Epithelial cell of proximal tubule (primary cell): ENCODE data around the gene CCSER1. TPM values are rescaled to one million over a fixed set of nuclear protein-coding genes. Genes with fewer than 3 reads are reported as not detected.

Source experiments
- DNase-seq: peaks from one replicate; pipeline ENCODE4 v3.0.0-alpha.2; 2011; ENCODE audit warnings: low read depth
- H3K4me3 ChIP-seq: 2 replicates; pipeline ENCODE4 v1.5.1; 2011; ENCODE audit warnings: low read depth, mild to moderate bottlenecking, low read length
- total RNA-seq: library from RNA; depleted of rRNA; stranded (reverse); fragments of >200 nt; gene quantifications from 2 replicates; pipeline ENCODE4 v1.2.3, GENCODE V29; 2015
- TF ChIP-seq, protein P1 (sequence below): conservative IDR thresholded peaks from 2 replicates; pipeline ENCODE4 v1.5.1; 2012; ENCODE audit warnings: low read depth, mild to moderate bottlenecking, low read length

The CCSER1 gene
- total RNA-seq, 1 donor from 2014 or later = not detected

DNA sequence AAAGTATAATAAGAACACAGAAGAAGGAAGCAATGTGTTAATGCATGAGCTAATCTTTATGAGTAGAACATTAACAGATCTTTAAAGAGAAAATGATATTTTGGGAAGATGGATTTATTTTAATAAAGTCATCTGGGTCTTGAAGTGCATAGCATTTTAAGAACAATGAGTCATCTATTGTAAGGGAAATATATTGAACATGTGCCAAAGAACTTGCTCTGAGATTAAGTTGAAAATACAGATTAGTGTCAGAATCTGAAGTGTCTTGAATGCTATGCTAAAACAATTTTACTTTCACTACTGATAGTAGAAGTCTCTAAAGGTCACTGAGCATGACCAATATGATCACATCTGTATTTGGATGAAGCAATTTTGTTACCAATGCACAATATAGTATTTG, 1399.9 kb downstream of the CCSER1 start:
- no peak for DNase-seq
- TF ChIP-seq, protein P1, sequence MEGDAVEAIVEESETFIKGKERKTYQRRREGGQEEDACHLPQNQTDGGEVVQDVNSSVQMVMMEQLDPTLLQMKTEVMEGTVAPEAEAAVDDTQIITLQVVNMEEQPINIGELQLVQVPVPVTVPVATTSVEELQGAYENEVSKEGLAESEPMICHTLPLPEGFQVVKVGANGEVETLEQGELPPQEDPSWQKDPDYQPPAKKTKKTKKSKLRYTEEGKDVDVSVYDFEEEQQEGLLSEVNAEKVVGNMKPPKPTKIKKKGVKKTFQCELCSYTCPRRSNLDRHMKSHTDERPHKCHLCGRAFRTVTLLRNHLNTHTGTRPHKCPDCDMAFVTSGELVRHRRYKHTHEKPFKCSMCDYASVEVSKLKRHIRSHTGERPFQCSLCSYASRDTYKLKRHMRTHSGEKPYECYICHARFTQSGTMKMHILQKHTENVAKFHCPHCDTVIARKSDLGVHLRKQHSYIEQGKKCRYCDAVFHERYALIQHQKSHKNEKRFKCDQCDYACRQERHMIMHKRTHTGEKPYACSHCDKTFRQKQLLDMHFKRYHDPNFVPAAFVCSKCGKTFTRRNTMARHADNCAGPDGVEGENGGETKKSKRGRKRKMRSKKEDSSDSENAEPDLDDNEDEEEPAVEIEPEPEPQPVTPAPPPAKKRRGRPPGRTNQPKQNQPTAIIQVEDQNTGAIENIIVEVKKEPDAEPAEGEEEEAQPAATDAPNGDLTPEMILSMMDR = no peak
- no peak overlapping the region for H3K4me3 ChIP-seq

DNA sequence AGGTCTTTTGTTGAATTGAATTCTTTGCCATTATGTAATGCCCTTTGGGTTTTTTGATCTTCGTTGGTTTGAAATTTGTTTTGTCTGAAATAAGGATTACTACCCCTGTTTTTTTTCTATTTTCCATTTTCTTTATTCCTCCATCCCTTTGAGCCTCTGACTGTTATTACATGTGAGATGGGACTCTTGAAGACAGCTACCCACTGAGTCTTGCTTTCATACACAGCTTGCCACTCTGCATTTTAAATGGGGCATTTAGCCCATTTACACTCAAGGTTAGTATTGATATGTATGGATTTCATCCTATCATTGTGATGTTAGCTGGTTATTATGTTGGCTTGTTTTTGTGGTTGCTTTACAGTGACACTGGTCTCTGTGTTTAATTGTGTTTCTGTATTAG, 1440.4 kb downstream of the CCSER1 start:
- DNase-seq = no peak
- no peak overlapping the region for H3K4me3 ChIP-seq
- TF ChIP-seq, protein P1 = no peak

DNA sequence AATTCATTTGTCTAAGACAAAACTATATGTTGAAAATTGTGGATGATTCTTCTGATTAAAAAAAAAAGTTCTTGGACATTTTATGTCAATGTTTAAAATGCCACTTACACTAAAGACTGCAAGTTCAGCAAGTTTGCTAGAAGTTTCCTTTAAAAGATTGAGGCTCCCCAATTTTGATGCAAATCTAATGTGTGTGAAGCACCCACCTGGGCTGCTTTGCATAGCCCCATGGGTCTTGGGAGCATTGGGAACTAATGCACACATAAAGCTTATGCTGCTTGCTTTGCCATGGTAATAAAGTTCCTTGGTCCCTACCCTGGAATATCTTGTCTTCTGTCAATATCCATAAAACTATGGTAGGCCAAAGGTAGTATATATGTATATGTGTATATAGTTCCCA, 1450.7 kb downstream of the CCSER1 start:
- TF ChIP-seq, protein P1 = no peak
- DNase-seq = no peak

DNA sequence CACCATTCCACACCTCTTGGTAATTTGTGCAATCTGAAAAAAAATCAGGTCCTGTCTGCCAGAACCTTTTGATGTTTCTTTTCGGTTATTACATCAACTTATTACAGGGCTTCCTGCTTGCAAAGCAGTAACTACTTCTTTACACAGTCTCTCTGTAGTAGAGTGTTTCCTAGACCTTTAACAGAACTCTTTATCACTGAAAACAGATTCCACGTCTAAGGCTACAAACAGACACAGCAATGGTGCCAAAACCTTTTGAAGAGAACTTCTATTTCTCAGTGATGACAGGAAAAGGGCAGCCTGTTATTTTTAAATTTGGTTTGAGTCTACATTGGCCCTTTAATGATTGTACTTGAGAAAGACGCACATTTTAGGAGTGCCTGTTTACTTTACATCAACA, 1463.1 kb downstream of the CCSER1 start:
- DNase-seq = no peak

More for the DNA sequence above, 1450.7 kb downstream of the CCSER1 start:
- no peak overlapping the region for H3K4me3 ChIP-seq

DNA sequence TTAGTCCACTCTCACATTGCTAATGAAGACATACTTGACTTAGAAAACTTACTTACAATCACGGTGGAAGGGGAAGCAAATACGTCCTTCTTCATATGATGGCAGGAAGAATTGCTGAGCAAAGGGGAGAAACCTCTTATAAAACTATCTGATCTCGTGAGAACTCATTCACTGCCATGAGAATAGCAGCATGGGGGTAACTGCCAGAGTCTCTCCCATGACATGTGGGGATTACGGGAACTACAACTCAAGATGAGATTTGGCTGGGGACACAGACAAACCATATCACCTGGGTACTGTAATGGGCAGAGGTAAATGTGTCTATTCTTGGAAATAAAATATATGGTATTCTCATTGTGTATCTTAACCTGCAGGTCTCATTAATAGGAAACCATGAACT, 1464.9 kb downstream of the CCSER1 start:
- DNase-seq = no peak
- TF ChIP-seq, protein P1 = no peak
- no peak overlapping the region for H3K4me3 ChIP-seq

More for the DNA sequence above, 1463.1 kb downstream of the CCSER1 start:
- no peak overlapping the region for H3K4me3 ChIP-seq
- TF ChIP-seq, protein P1 = no peak

DNA sequence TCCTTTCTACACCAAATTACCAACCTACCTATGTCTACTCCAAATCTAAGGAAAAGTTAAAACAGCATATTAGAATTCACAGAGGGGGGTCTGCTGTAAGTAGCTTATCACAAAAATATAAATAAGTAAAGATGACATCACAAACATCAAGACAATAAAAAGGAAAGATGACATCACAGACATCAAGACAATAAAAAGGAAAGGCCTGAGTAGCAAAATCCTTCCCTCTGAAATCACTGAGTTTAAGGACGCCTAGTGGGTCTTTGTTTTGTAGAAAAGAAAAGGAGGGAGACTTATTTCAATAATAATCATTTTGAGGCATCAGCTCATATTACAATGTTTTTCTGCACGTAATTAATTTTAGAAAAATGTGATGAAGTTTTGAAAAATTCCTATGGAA, 1469.5 kb downstream of the CCSER1 start:
- TF ChIP-seq, protein P1 = no peak
- no peak overlapping the region for H3K4me3 ChIP-seq
- DNase-seq = no peak

DNA sequence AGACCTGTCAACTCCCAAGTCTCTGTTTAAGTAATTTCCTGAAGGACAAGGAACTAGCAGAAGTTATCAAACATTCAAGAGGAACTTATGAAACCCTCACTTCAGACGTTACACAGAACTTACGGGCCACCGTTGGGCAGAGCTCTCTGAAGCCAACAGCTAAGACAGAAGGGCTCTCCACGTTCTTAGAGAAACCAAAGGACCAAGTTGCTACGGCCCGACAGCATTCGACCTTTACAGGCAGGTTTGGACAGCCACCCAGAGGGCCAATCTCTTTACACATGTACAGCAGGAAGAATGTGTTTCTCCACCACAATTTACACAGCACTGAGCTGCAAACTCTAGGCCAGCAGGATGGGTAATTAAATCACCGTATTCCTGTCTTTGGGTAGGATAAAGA, 1471.5 kb downstream of the CCSER1 start:
- TF ChIP-seq, protein P1 = no peak
- no peak overlapping the region for H3K4me3 ChIP-seq

More for the DNA sequence above, 1471.5 kb downstream of the CCSER1 start:
- no peak for DNase-seq
